ENCODE results near the gene NECAP2.
A peak's percentile ranks its signal among the peaks of the same experiment; 100 is the strongest.
"Not testable (repeated sequence)": the region's sequence is repeated elsewhere in the genome, so short reads cannot be mapped to it uniquely, and the experiment has no call there.

NECAP2 gene

GRCh38 chr1:16498573-16499413, 58.3 kb downstream of the NECAP2 start:
- DNase-seq (ENCODE audit: low read depth): peak; percentile 80

- DNase-seq (ENCODE audit: low read depth): not testable (repeated sequence)
Observed at GRCh38 chr1:16500466-16500865, 59.9 kb downstream of the NECAP2 start.

- not testable (repeated sequence) for DNase-seq (ENCODE audit: low read depth)
Observed at GRCh38 chr1:16500975-16501374, 60.5 kb downstream of the NECAP2 start.

GRCh38 chr1:16501446-16501845, 60.9 kb downstream of the NECAP2 start:
- not testable (repeated sequence) for DNase-seq (ENCODE audit: low read depth)

- no peak for DNase-seq (ENCODE audit: low read depth)
Observed at GRCh38 chr1:16503494-16503893, 63.0 kb downstream of the NECAP2 start.

- DNase-seq (ENCODE audit: low read depth): not testable (repeated sequence)
Observed at GRCh38 chr1:16505870-16506269, 65.3 kb downstream of the NECAP2 start.

- not testable (repeated sequence) for DNase-seq (ENCODE audit: low read depth)
Observed at GRCh38 chr1:16506364-16507136, 66.0 kb downstream of the NECAP2 start.

GRCh38 chr1:16508861-16509445, 68.4 kb downstream of the NECAP2 start:
- DNase-seq (ENCODE audit: low read depth): not testable (repeated sequence)
